ENCODE results near the gene CFAP119.

DNA sequence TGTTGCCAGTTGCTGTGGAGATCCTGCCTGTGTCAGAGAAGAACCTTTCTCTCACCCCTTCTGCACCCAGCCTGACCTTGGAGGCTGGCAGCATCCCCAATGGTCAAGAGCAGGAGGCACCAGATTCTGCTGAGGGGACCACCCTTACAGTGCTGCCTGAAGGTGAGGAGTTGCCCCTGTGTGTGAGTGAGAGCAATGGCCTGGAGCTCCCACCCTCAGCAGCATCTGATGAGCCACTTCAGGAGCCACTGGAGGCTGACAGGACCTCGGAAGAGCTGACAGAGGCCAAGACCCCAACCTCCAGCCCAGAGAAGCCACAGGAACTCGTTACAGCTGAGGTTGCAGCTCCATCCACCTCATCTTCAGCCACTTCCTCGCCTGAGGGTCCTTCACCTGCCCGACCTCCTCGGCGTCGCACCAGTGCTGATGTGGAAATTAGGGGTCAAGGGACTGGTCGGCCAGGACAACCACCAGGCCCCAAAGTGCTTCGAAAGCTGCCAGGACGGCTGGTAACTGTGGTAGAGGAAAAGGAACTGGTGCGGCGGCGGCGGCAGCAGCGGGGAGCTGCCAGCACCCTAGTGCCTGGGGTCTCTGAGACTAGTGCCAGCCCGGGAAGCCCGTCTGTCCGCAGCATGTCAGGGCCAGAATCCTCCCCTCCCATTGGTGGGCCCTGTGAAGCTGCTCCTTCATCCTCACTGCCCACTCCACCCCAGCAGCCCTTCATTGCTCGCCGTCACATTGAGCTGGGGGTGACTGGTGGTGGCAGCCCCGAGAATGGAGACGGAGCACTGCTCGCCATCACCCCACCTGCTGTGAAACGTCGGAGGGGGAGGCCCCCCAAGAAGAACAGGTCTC is 23.8 kb downstream of the CFAP119 start:
- TF ChIP-seq, protein P1, sequence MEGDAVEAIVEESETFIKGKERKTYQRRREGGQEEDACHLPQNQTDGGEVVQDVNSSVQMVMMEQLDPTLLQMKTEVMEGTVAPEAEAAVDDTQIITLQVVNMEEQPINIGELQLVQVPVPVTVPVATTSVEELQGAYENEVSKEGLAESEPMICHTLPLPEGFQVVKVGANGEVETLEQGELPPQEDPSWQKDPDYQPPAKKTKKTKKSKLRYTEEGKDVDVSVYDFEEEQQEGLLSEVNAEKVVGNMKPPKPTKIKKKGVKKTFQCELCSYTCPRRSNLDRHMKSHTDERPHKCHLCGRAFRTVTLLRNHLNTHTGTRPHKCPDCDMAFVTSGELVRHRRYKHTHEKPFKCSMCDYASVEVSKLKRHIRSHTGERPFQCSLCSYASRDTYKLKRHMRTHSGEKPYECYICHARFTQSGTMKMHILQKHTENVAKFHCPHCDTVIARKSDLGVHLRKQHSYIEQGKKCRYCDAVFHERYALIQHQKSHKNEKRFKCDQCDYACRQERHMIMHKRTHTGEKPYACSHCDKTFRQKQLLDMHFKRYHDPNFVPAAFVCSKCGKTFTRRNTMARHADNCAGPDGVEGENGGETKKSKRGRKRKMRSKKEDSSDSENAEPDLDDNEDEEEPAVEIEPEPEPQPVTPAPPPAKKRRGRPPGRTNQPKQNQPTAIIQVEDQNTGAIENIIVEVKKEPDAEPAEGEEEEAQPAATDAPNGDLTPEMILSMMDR (IDR thresholded peaks at IDR 0.05) = no peak
- TF ChIP-seq TEAD4 (IDR thresholded peaks at IDR 0.05; ENCODE audit: borderline replicate concordance, insufficient read depth) = no peak
- TF ChIP-seq, protein P2, sequence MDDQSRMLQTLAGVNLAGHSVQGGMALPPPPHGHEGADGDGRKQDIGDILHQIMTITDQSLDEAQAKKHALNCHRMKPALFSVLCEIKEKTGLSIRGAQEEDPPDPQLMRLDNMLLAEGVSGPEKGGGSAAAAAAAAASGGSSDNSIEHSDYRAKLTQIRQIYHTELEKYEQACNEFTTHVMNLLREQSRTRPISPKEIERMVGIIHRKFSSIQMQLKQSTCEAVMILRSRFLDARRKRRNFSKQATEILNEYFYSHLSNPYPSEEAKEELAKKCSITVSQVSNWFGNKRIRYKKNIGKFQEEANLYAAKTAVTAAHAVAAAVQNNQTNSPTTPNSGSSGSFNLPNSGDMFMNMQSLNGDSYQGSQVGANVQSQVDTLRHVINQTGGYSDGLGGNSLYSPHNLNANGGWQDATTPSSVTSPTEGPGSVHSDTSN (IDR thresholded peaks at IDR 0.05) = no peak
- TF ChIP-seq, protein P3, sequence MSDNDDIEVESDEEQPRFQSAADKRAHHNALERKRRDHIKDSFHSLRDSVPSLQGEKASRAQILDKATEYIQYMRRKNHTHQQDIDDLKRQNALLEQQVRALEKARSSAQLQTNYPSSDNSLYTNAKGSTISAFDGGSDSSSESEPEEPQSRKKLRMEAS (IDR thresholded peaks at IDR 0.05; ENCODE audit: low read depth) = no peak
- no peak for TF ChIP-seq RFX5 (IDR thresholded peaks at IDR 0.05; ENCODE audit: low read length)
- TF ChIP-seq RAD21 (IDR thresholded peaks at IDR 0.05; ENCODE audit: low read length) = no peak
- no peak for TF ChIP-seq YY1 (IDR thresholded peaks at IDR 0.05; ENCODE audit: low read depth)
- TF ChIP-seq, protein P4, sequence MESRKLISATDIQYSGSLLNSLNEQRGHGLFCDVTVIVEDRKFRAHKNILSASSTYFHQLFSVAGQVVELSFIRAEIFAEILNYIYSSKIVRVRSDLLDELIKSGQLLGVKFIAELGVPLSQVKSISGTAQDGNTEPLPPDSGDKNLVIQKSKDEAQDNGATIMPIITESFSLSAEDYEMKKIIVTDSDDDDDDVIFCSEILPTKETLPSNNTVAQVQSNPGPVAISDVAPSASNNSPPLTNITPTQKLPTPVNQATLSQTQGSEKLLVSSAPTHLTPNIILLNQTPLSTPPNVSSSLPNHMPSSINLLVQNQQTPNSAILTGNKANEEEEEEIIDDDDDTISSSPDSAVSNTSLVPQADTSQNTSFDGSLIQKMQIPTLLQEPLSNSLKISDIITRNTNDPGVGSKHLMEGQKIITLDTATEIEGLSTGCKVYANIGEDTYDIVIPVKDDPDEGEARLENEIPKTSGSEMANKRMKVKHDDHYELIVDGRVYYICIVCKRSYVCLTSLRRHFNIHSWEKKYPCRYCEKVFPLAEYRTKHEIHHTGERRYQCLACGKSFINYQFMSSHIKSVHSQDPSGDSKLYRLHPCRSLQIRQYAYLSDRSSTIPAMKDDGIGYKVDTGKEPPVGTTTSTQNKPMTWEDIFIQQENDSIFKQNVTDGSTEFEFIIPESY (IDR thresholded peaks at IDR 0.05; ENCODE audit: borderline replicate concordance, low read depth) = no peak
- no peak for TF ChIP-seq TAF1 (IDR thresholded peaks at IDR 0.05; ENCODE audit: borderline replicate concordance, low read depth, low read length)

Measured in SK-N-SH (cell line).